Measurements from ENCODE around the gene CASZ1.

- TF ChIP-seq CTCF (IDR thresholded peaks at IDR 0.05; ENCODE audit: insufficient read depth, low read length, poor library complexity, severe bottlenecking) (no peak), EZH2phosphoT487 (conservative IDR thresholded peaks at IDR 0.05; ENCODE audit: low read length) (no peak)
Measured at GRCh38 chr1:10597492-10598388, 198.7 kb downstream of the CASZ1 start.
